Measurements from ENCODE around the gene RBM44.
"Not testable (repeated sequence)": the region's sequence is repeated elsewhere in the genome, so short reads cannot be mapped to it uniquely, and the experiment has no call there.

The RBM44 gene, protein sequence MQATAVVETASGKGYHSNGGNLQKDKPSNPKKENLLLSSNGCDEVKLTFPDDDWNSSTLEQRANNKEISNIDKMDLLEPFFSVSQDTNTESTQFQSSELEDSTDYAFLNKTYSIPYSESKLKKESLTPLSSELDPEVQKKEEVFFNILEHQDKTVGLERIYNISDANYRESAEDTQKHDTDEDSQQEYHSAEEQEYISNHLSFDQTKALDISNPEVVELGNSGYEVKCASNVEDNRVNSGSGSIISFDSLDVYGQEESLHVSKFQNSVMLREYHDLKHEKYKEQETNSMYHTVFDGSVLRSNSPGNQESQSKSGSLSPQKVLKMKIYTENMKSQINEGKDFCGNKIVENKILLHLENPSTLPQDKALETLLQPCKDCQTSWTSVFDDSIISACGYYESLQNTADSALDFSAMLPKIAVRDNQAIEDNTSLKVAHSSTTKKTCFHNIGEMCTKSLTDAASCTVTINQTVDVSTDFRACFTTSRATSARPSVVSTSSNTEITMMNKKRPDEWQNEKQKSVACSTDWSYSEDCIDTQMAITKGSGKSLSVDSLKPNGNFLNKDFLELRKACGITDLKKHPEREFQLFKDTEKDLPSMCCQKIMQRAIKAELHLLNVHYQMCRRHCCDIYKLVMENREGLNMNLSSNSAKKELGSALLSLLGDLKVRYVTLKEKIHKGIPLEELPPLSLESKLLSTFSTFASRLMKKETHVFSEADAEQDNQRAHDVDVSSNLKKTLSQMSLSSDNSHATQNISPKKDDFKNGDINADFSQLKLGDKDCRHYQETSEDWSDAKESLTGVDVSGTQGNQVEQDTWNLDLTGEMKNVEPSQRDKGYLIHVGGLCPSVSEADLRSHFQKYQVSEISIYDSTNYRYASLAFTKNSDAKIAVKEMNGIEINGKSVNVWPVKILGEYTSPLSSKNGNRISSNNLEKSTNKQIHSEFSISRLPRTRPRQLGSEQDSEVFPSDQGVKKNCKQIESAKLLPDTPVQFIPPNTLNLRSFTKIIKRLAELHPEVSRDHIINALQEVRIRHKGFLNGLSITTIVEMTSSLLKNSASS

DNA sequence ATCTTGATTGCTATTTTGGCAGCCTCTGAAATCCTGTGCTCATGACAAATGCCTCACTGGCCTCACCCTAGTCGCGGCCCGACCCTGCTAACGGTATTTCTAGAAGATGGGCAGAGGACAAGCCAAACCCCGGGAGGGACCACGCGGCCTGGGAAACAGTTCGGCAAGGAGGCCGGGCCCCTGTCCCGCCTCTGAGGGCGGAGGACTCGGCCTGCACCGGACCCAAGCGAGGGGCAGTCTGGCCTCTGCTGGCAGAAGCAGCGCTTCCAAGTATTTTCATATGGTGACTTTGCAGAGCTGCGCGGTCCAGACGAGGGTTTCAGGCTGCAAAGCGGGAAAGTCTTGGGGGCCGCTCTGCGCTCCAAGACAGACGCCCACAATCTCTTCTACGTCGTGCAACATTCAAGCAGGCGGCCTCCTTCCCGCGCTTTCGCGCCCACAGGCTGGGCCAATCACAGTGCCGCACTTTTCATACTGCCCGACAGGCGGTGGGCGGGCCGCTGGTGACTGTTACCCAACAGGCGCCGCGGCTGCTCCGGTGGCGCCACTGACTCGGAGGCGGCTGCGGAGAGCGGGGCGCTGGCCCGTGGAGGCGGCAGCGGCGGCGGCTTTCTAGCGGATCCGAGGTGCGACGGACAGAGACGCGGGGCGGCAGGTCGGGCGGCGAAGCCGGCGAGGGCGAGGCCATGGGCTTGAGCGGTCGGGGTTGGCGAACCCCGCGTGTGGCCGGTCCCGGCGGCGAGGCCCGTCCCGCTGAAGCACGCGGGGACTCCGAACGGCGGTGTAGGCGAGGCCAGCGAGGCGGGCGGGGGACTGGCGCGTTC is at the start of gene RBM44:
RBM44 (plus strand) TSS at position 544 of the 824 bp plus-strand sequence. CDS start 14,831 bp downstream, outside the sequence.
- no peak for FAIRE-seq

DNA sequence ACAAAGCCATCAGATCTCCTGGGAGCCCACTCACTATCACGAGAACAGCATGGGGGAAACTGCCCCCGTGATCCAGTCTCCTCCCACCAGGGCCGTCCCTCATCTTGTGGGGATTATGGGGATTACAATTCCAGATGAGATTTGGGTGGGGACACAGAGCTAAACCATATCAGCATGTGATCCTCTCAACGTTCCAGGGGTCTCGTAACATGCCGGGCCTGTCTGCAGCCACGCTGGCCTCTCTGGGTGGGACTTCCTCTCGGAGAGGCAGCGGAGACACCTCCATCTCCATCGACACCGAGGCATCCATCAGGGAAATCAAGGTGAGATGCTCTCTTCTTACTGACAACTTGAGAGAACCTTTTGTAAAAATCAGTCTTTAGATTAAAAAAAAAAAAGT is 49.6 kb upstream of the RBM44 start:
- no peak for FAIRE-seq

DNA sequence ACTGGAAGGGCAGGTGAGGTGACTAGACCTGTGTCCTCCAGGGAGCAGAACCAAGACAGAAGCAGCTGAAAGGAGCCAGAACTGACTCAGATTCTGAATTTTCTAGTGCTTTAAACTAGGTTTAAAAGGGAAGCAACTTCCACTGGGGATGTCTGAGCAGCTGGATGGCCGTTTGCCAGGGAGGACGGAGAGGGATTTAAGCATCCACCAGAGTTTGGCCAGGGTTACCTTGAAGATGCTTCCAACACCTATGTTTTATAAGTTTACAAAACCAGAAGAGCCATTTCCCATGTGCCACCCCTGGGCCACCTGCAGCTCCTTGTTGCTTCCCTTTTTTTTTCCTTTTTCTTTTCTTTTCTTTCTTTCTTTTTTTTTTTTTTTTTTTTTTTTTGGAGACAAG is 48.6 kb upstream of the RBM44 start:
- FAIRE-seq = no peak

DNA sequence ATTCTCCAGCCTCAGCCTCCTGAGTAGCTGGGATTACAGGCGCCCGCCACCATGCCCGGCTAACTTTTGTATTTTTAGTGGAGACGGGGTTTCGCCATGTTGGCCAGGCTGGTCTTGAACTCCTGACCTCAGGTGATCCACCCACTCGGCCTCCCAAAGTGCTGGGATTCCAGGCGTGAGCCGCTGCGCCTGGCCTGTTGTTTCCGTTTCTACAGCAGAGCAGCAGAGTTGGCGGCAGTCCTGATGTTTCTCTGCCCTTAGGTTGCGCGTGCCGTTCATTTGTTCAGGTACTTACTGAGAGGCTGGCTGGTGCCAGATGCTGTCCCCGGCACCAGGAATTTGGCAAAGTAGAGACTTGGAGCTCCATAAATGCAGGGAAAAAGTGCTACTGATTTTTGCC is 48.1 kb upstream of the RBM44 start:
- FAIRE-seq = not testable (repeated sequence)

DNA sequence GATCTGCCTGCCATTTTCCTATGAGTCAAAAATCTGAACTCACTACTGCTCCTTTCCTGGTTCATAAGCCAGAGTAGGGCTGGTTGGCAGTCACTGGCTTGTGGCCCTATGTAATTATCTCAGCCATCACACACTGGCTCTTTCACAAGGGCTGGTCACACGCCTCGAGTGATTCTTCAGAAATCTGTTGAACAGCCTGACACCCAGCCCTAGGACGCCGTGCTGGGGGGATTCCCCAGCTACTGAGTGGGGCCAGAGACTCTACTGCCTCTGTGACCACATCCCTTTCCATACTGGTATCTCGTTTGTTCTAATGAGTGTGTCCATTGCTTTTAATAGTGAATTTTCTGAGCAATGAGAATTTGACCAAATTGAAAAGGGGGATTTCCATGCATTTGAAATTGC is 45.8 kb upstream of the RBM44 start:
- no peak for FAIRE-seq

DNA sequence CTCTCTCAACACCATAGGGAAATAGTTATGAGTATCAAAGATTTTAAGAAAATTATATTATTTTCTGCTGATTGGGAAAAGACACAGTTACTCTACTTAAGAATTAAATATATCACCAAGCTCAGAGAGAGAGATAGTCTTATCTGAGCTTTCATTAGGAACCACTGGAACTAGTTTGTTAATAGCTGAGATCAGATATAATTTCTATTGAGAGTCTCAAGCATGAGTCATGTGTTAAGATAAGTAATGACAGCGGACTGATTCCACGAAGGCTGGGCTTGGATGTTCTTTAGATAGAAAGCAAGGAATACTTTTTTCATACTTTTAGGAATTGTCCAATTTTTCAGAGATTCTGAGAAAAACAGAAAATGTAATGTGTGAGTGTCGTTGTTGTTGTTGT is 44.4 kb upstream of the RBM44 start:
- no peak for FAIRE-seq

DNA sequence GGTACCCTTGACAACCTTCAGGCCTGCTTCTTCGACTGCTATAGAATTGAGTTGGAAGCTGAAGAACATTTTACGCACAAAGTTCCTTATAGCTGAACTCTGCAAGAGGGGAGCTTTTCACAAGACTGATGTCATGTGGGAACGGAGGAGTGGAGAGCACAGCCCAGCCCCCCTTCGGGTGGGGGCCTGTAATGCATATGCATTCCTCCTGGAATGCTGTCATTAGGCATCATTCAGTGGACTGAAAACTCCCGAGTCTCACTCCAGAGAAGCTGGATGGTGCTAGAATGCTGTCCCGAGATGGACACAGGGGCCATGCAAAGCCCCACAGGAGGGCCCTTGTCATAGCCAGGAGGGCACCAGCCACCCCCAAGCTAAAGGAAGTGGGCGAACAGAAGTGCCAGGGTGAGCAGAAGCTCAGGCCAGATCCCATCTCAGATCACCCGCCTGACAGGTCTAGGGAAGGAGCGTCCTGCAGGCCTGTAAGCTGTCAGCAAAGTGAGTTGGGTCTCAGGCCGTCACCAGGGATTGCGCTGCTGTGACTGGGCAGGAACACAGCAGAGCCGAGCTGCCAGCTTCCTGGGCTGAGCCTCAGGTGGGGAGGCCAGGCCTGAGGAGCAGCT is 43.8 kb upstream of the RBM44 start:
- FAIRE-seq = no peak

DNA sequence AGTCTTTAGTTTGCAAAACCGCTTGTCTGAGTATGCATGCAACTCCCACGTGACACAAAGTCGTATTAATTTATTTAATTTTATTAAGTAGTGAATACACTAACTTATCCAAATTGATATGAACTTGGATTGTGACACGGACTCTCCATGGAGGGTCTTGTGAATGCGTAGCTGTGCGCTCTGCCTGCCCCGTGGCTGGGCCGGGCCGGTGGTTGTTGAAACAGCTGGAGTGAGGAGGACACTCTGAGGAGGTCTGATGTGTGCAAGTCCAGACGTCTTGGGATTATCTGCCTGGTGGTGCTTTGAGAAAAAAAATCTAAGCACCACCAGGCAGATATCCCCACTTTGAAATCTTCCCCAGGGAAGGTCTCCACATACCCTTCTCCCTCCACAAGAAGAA is 41.0 kb upstream of the RBM44 start:
- no peak for FAIRE-seq

DNA sequence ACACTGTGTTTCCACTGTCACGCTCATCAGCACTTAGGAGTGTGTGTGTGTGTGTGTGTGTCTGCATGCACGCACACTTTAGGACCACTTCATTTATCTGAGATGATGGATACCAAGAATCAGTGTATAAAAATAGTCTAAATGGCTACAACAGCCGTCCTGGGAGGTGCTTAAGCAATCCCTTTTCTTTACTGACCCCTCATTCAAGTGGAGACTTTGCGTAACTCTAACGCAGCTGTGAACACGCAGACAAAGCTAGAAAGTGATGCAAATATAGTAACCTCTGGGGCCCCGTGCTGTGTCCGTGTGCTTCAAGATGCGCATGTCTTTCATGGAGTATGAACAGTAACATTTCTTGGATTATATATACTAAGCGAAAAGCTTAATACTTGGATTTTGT is 40.4 kb upstream of the RBM44 start:
- no peak for FAIRE-seq

DNA sequence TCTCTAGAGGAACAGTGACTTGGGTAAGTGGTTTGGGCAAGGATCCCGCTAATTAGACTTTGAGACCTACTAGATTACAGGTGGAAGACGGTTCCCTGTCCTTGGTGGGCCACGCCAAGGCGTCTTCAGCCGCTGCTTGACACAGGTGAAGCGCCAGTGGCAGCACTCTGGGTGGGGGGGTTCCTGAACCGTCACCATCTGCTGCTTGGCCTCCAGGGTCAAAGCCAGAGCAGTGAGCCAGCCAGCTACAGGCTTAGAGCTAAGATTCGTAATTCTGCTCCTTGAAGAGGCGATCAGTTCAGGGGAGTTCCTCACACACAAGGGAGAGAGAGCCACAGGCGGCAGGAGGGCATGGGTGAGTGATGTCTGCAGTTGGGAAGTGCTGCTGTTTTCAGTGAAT is 39.4 kb upstream of the RBM44 start:
- FAIRE-seq = no peak

DNA sequence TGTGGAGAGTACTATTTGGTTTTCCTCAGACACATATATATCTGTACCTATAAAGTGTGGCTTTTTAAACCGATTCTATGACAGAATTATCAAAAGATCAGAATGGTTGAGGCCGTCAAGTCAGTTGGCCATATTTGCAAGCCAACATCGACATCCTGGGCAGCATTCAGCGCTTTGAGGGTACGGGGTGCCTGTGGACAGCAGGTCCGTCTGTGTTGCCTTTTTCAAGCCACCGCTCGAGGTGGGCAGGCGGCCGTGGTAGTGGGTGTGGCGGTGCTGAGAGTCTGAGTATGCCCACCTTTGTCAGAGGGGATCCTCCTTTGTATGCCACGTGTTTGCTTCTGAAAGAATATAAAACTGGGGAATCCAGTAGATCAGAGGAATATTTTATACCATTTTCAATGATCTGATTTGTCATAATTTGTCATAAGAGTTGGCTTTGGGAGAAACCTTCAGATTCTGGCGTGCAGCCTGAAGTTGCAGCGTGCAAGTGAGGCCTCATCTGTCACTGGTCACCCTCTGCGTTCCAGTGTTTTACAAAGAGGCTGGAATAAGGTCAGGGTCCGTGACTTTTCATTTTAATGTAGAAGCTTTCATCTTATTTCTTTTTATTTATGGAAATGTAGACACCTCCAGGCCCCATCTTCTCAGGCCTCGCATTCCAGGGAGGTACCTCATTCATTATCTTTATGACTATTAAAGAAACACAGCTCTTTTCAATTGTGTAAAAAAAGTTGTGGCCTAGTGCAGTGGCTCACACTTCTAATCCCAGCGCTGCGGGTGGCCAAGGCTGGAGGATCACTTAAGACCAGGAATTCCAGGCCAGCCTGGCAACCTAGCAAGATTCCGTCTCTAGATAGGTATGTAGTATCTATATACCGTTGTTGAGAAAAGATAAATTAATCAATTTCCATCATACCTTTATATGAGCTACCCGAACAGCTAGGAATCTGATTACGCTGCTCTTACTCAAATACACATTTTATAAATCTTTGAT is 37.8 kb upstream of the RBM44 start:
- no peak for FAIRE-seq

DNA sequence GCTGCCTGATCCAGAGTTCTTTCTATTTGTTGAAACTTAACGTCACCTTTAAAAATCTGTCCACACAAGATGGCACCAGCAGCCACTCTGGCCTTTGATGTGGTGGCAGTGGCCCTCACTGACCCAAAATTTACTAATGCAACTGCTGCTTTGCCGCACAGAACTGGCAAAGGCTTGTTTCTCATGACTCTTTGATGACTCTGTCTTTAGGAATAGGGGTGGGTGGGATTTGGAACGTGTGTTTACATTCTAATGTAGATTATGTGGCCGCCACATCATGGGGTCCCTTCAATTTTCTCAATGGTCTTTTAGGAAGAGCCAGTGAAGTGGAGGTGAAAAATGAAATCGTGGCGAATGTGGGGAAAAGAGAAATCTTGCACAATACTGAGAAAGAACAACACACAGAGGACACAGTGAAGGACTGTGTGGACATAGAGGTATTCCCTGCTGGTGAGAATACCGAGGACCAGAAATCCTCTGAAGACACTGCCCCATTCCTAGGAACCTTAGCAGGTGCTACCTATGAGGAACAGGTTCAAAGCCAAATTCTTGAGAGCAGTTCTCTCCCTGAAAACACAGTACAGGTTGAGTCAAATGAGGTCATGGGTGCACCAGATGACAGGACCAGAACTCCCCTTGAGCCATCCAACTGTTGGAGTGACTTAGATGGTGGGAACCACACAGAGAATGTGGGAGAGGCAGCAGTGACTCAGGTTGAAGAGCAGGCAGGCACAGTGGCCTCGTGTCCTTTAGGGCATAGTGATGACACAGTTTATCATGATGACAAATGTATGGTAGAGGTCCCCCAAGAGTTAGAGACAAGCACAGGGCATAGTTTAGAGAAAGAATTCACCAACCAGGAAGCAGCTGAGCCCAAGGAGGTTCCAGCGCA is 36.0 kb upstream of the RBM44 start:
- FAIRE-seq = not testable (repeated sequence)

DNA sequence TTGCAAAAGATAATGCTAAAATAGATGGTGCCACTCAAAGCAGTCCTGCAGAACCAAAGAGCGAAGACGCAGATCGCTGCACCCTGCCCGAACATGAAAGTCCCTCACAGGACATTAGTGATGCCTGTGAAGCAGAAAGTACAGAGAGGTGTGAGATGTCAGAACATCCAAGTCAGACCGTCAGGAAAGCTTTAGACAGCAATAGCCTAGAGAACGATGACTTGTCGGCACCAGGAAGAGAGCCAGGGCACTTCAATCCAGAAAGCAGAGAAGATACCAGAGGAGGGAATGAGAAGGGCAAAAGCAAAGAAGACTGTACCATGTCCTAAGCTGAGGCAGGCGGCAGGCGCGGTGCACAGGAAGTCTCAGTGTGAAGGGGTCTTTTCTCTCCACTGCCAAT is 34.8 kb upstream of the RBM44 start:
- no peak for FAIRE-seq

DNA sequence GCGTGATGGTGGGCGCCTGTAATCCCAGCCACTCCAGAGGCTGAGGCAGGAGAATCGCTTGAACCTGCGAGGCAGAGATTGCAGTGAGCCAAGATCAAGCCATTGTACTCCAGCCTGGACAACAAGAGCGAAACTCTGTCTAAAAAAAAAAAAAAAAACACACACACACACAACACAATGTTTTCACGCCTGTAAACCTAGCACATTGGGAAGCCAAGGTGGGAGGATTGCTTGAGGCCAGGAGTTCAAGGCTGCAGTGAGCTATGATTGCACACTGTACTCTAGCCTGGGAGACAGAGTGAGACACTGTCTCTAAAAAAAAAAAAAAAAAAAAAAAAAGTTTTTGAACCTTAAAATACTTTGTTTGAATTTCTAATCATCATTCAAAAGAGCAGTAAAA is 33.5 kb upstream of the RBM44 start:
- not testable (repeated sequence) for FAIRE-seq

DNA sequence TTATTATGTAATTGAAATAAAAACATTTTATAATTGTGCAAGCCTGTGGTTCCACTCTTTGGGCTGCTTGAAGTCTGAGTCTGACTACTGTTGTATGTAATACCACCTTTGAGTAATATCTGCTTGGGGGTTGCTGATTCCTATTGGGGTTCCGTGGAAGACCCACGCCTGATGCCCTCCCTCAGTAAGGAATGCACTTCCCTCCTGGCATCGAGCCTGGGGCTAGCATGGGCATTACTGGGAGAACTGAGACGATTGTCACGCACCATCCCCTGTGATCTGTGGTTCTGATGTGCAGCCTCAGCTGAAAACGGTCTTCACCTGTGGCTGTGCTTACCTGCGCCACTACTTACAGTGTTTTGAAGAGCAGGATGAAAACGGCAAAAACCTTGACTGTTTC is 32.7 kb upstream of the RBM44 start:
- FAIRE-seq = no peak

DNA sequence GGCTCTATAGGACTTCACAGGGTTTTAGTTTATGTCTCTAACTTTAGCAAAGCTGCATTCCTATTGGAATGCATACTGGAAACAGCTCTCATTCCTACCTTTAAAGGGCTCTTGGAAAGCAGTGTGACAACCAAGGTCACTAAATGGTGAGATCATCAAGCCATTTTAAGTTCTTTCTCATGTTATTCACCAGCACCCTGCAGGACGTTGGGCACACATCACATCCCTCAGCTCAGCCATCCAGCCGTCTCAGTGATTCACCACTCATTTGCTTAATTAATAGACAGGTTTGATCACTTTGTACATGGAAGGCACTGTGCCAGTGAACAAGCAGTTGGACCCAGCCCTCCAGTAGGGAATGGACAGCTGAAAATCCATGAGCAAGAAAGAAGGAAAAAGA is 32.2 kb upstream of the RBM44 start:
- no peak for FAIRE-seq

DNA sequence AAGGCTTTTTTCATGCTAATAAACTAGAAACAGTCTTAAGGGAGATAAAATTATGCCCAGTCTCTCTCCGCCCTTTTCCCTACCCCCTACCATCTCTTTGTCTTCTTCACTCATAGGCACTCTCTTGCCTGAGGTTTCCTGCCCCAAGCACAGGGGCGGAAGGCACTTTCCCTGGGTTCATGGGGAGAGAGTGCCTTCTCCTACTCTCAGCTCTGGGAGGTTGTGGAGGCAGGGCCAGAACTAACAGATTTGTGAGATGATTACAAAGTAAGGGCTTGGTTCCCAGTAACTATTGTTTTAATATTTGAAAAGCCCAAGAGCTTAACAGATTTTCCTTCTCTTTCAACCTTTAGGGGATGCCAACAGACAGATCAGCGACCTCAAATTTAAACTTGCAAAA is 26.1 kb upstream of the RBM44 start:
- FAIRE-seq = no peak

DNA sequence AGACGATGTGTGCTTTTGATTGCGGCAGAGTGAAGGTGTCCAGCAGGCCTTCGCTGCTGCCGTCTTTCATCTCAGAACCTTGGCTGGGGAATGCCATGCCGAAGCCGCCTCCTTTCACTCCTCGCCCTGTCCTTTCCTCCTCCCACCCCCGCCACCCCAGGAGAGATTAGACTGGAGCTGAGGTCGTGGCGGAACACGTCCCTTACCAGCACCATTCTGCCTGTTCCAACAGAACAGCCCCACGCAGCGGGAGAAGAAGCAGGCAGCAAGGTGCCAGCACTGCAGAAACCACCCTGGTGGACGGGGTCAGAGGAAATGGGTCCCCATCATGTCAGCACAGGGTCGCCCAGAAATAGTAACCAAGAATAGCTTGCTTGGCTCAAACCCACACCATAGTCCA is 24.8 kb upstream of the RBM44 start:
- no peak for FAIRE-seq

DNA sequence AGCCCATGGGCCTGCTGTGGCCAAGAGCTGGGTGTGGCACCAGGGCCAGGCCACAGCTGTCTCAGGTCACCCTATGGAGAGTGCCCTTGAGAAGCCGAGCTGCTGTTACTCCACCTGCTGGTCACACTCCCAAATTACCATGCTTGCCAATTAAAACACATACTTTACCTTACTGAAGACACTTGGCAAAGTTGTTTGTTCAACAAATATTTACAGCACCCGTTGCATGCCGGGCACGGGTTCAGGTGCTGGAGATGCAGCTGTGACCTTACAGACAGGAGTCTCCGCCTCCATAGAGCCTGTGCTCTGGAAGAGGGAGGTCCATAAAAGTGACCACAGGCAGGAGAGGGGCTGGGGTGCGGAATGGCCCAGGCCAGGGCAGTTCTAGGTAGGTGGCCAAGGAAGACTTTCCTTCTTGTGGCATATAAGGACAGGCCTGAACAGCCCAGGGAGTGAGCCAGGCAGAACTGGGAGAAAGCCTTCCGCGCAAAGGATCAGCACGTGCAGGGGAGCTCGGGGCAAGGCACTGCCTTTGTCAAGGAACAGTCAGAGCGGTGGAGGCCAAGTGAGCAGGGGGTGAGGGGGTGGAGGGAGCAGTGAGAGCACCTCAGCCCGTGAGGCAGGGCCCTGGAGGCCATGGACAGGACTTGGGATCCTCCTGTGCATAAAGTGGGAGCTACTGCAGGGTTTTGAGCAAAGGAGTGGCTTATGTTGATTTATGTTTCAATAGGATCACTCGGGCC is 23.6 kb upstream of the RBM44 start:
- FAIRE-seq = no peak
